Endometrial microvascular endothelial cells (primary cell): ENCODE results near the gene FGFBP3. TPM values are rescaled to one million over a fixed set of nuclear protein-coding genes. Genes with fewer than 3 reads are reported as not detected.

Source experiments
- in situ Hi-C: cut with HindIII; loops from 2 replicates; pipeline ENCODE4 v1.10.0; 2017; ENCODE audit warnings: low sequenced_read_pairs, low pct_unique_long_range_greater_than_20kb; ENCODE audit errors: inconsistent ontology term
- total RNA-seq: library from RNA; depleted of rRNA; stranded (reverse); fragments of >200 nt; gene quantifications from one replicate; pipeline ENCODE4 v1.2.3, GENCODE V29; 2015; ENCODE audit errors: inconsistent ontology term

The FGFBP3 gene, protein sequence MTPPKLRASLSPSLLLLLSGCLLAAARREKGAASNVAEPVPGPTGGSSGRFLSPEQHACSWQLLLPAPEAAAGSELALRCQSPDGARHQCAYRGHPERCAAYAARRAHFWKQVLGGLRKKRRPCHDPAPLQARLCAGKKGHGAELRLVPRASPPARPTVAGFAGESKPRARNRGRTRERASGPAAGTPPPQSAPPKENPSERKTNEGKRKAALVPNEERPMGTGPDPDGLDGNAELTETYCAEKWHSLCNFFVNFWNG
- 1.2 TPM for total RNA-seq

DNA sequence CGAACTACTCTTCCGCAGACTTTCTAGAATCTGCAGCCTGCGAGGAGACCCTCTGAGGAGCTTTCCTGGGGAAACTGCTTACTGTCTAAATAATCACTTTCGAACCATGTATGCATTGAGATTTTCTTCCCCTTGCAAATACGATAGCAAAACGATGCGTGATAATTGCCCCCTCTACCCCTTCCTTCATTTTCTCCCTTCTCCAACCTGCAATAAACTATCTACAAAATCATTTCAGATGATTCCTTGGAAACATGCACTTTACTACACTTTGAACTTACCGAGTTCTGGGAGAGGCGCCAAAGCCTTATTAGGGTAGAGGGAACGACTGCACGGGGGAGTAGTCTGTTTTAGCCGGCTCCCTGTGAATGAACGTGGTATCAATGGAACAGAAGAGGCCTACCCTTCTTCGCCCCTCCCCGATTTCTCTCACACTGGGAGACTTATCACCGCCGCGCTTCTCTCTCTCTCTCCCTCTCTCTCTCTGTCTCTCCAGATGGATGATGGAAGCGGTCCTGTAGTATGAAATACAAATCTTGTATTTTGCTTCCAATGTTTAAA, at the start of gene FGFBP3:
Gene FGFBP3 (minus strand): TSS at position 370 of the 561 bp plus-strand sequence. CDS start 517 bp downstream, outside the sequence.
- in situ Hi-C loops: no loop called here

DNA sequence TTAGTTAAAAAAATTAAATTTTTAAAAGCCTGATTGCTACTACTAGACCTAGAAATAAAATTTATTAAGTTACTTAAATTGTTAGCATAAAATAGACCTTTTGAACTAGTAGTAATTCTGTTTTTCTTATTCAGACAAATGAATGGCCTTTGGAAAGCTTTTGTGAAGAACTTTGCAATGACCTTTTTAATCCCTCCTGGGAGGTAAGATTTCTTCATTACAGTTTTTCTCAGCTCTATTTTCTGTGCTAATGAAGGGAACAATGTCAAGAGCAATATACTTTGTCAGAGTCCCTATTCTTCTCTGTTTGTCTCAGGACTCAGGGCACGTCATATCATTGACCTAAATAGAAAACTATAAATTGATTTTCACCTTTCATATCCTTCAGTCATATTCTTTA, 47.8 kb upstream of the FGFBP3 start:
- in situ Hi-C loops: no loop called here

DNA sequence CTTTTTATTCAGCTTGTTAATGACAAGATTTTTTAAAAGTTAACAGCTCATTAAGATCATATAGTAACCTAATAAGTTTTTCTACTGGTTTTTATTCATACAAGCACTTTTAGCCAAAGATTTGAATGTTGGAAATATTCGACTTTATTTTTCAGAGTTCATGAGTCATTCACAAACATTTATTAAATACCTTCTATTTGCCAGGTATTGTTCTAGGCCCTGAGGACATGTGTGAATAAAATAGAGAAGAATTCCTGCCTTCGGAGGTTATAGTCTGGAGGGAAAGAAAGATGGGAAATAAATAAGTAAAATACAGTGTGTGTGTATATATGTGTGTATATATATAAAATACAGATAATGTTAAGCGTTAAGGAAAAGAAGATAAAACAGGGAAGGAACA, 45.8 kb upstream of the FGFBP3 start:
- in situ Hi-C loops: no loop called here

DNA sequence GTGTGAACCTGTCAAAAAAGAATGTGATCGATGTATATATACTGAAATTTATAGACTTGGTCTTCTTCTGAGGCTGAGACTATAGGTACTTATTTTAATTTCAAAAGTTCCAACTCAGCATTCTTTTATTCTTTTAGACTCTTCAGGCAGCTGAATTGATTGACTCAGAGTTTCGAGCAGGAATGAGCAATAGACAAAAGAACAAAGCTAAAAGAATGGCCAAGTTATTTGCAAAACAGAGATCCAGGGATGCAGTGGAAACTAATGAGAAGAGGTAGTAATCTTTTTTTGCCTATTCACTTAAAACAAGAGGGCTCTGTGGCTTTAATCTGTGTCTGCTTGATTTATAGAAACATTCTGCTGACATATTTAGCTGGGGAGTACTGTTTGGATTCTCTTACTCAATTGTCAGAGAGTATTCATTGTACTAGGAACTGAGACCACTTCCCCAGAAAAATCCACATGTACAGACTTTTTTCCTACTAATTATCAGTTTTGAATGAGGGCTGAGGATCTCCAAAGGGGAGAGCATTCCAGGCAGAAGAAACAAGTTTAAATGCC, 44.4 kb upstream of the FGFBP3 start:
- in situ Hi-C loops: no loop called here

DNA sequence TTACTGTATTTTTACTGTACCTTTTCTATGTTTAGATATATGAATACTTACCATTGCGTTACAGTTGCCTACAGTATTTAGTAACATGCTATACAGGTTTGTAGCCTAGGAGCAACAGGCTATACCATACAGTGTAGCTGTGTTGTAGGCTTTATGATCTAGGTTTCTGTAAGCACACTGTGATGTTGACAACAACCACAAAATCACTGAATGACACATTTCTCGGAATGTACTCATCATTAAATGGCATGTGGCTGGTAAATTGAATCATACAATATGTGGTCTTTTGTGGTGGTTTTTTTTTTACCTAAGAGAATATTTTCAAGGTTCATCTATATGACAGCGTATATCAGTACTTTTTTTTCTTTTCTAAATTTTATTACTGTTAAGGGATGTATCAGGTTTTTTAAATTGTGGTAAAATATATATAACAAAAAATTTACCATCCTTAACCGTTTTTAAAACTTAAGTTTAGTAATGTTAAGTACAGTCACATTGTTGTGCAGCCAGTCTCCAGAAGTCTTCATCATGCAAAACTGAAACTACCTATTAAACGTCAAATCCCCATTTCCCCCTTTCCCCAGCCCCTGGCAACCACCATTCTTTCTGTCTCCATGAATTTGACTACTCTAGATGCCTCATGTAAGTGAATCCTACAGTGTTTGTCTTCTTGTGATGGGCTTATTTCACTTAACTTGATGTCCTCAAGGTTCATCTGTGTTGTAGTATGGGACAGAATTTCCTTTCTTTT, 35.8 kb upstream of the FGFBP3 start:
- in situ Hi-C loops: no loop called here

DNA sequence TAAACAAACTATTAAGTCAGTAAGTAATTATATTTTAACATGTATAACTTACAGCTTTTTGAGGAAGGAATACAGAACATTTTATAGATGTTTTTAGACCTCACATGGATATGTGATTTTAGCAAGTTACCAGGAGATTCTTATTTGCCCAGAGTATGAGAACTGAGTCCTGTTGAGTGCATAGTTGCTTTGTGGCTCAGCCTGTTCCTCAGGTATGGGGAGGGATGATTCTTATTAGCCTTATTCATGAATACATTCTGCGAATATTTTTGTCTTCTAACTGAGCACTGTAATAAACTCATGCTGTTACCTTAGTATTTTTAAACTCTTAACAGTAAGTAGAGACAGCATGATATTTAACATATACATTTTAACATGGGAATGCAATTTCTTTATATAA, 32.1 kb upstream of the FGFBP3 start:
- in situ Hi-C loops: no loop called here

DNA sequence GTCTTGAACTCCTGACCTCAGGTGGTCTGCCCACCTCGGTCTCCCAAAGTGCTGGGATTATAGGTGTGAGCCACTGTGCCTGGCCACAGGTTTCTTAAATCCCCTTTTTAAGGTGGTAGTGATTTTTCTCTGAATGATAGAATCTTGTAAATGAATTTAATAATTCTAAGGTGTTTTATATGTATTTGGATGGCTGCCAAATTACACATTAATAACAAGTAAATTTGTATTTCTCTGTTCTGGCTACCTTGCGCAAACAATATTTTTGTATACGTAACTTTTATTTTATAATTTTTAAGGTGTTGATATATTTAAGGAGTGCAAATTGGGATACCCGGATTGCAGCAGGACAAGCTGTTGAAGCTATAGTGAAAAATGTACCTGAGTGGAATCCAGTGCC, 30.4 kb upstream of the FGFBP3 start:
- in situ Hi-C loops: no loop called here

DNA sequence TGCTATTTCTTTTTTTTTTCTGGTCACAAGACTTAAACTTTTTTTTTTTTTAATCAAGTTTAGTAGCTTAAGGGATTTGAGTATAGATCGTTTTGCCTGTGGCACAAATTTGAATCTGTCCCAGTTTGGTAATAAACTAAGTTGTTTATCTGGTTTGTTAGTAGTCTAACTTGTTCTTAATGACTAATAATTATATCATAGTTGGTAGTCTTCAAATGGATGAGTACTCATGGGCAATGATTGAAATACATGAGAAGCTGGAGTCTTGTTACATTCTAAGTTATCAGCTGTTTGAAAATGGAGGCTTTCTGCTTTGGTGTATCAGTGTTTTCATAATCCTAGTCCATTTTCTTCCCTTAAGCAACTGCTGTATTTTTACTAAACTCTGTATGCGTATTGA, 26.6 kb upstream of the FGFBP3 start:
- in situ Hi-C loops: no loop called here

DNA sequence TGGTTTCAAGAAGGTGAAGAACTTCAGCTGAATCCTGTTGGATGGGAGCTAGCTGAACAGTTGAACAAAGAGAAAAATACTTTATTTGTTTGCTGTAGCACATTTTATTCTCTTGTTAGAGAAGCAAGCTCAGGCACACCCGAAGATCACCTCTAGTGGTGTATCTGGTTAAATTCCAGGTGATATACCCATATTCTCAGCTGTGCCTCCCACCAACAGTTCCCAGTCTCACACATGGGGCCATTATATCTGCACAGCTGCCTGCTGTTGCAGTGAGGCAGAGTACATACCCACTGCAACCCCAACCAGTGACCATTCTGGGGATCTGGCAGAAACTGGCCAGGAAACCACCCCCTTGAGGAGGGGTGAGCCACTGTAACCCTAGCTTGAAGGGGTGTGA, 23.5 kb upstream of the FGFBP3 start:
- in situ Hi-C loops: no loop called here

DNA sequence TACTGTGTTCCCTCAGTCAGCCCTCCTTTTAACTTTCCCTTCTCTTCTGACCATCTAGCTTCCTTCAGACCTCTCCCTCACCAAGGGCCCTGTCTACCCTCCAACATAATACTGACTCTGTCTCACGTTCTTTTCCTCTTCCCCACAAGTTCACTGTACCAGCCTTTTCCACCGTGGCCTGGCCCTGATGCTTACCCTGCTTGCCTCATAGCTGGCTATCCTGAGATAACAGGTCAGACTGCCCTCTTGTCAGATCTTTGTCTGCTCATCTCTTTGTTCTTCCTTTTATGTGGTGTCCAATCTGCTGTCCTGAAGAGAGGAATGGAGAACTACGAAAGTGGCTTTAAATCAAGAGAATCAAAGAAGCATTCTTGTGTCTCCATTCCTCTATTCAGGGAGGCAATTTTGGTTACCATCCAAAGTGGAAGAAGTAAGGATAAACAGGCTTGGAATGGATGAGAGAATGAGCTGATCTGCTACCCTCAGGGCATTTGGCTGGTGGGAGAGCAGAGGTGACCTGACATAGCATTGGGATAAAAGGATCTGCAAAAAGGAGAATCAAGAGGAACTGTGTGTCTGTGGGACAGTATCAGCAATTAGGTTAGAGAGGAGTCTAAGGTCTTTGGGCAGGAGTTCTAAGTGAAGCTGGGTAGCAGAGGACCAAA, 22.4 kb upstream of the FGFBP3 start:
- in situ Hi-C loops: no loop called here

DNA sequence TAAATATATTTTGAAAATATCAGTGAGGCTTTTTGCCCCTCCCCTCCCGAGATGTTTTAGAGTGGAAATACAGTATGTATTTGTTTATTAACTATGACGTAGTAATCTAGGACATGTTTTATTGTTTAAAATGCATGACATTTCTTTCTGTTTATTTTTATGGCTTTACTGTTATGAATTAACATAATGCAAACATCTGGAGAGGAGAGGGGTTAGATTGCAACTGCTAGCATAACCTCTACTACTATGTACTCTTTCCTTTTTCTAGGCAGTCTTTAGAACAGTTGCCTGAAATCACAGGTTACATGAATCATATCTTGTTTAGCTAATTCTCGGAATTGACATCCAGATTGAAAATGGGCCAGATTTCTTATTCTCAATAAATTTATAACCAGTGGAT, 21.7 kb upstream of the FGFBP3 start:
- in situ Hi-C loops: no loop called here

DNA sequence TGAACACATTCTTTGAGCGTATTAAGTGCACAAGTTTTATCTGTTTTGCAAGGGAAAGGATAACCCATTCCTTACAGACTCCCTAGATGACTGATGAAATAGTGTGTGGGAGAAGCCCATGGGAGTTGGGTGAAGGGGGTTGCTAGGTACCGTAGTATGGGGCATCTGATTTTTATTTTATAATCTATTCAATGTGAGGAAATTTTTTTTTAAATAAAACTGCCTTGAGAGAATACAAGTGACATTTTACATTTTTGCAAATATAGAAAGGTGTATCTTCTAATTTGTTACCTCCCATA, 15.7 kb upstream of the FGFBP3 start:
- in situ Hi-C loops: no loop called here

DNA sequence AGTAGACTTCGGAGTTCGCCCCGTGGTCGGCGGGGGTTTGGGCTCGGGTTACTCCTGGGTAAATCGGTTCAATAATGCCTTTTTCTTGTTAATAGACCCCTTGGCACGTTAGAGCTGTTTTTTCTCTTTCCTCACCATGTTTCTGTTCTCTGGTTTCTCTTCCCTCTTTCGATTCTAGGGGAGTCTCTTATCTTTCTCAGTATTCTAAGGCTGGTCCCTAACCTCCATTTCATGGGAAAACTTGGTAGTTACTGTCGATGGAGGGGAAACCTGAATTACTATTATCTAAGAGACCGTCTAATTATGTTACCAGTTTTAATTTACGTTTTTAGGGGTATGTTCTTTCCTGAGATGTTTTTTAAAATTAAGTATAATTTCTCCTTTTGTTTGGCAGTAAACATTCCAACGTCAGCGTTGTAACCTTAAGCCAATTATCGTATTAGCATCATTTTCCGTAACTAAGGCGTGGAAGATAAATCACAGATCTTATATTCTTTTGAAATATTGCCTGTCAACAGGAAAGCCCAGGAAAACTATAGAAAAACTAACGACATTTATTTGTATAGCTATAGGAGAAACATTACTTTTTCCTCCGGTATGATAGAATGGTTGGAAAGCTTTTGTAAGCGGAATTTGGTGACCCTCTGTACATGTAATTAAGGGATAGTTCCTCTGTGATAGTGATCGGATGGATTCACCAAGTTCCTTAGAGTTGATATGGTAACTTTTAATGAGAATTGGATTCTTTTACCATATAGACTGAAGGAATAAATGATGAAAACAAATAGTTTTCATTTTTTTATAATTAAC, 15.1 kb upstream of the FGFBP3 start:
- in situ Hi-C loops: no loop called here

DNA sequence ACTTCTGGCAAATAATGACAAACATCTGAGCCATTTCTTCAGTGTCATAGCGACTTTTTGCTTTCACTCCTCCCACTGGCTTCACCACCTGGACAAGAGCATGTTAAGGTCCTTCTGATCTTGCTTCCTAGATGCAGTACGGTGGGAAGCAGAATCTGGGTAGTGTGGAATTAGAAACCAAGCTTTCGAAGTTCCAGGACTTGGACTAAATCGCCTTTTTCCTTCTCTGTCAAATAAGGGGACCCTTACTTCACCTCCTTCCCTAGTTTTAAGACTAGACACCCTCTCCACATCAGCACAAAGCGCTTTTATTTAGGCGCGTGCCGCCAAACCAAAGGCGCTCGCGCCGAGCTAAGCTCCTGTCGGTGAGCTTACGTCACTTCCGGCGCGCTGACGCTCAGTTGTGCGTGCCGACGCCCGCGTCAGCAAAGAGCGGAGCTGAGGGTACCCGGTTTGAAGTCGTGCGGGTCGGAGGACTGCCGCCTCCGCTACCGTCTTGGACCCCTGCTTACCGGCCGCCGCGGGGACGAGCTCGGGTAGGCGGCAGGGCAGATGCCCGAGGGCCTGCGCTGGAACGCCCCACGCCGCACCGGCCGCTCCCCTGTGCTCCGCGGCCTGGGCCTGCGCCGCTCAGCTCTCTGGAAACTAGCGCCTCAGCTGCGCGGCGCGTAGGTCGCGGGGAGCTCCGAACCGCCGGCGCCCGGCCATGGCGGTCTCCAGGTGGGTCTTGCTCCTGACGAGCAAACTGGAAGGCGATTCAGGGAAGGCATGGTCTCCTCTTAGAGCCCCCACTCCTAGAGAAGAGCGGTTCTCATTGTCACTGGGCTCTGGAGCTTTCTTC, 14.3 kb upstream of the FGFBP3 start, which contains the start of gene BTAF1:
Gene BTAF1 (plus strand): TSS at position 400 of the 841 bp plus-strand sequence. CDS start 307 bp downstream, at position 707.
- in situ Hi-C loops: no loop called here

DNA sequence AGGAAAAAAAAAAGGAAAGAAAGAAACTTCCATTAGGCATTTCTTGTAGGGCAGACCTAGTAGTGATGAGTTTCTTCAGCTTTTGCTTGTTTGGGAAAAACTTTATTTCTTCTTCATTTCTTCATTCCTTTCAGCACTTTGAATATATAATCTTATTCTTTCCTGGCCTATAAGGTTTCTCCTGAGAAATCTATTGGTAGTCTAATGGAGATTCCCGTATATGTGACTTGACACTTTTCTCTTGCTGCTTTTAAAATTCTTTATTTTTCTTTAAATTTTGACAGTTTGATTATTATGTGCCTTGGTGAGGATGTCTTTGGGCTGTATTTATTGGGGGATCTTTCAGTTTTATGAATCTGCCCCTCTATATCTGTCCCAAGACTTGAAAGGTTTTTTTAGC, 10.4 kb upstream of the FGFBP3 start:
- in situ Hi-C loops: no loop called here

DNA sequence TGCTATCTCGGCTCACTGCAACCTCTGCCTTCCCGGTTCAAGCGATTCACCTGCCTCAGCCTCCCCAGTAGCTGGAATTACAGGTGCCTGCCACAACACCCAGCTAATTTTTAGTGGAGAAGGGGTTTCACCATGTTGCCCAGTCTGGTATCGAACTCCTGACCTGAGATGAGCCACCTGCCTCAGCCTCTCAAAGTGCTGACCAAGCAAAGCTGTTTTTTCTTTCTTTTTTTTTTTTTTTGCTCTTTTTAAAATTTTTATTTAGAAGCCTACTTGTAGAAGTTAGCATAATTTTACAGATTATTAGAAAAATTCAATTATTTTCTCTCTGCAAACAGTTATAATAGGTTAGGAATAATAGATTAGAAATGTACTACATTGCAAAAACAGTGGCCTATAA, 1.2 kb upstream of the FGFBP3 start:
- in situ Hi-C loops: no loop called here

DNA sequence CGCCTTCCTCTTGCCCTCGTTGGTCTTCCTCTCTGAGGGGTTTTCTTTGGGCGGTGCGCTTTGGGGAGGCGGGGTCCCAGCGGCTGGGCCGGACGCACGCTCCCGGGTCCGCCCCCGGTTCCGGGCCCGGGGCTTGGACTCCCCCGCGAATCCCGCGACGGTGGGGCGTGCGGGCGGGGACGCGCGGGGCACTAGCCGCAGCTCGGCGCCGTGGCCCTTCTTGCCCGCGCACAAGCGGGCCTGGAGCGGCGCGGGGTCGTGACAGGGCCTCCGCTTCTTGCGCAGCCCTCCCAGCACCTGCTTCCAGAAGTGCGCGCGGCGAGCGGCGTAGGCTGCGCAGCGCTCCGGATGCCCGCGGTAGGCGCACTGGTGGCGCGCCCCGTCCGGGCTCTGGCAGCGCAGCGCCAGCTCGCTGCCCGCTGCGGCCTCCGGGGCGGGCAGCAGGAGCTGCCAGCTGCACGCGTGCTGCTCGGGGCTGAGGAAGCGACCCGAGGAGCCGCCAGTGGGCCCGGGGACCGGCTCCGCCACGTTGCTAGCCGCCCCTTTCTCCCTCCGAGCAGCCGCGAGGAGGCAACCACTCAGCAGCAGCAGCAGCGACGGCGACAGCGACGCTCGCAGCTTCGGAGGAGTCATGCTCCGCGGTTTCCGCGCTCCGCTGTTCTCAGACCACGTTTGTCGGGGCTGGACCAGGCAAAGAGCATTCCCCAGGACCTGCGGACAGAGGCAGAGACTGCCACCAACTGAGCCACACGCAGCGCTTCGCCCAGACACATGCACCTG, 759 bp downstream of the FGFBP3 start:
- in situ Hi-C loops: no loop called here
